Loucy (cell line): Measurements from ENCODE around the gene STOX1.

ENCODE experiments used
- H2AFZ ChIP-seq: fragments of 200-600 bp; sonication (generic); 2 replicates; pipeline ENCODE4 v1.6.0; 2016; ENCODE audit warnings: antibody characterized with exemption, mild to moderate bottlenecking, low read length, moderate library complexity
- H3F3A ChIP-seq: fragments of 200-600 bp; 2 replicates; pipeline ENCODE4 v1.6.0; 2016; ENCODE audit warnings: antibody characterized with exemption, low read depth, mild to moderate bottlenecking
- H3K27me3 ChIP-seq: fragments of 200-600 bp; sonication (generic); 2 replicates; pipeline ENCODE4 v1.6.1; 2014; ENCODE audit warnings: low read length, mild to moderate bottlenecking; ENCODE audit not compliant: insufficient read depth, poor library complexity, severe bottlenecking
- H3K36me3 ChIP-seq: fragments of 200-600 bp; sonication (generic); 2 replicates; pipeline ENCODE4 v1.6.1; 2016; ENCODE audit warnings: low read length; ENCODE audit not compliant: insufficient read depth
- H3K4me1 ChIP-seq: fragments of 200-600 bp; sonication (generic); 2 replicates; pipeline ENCODE4 v1.5.1; 2014; ENCODE audit warnings: low read length, mild to moderate bottlenecking; ENCODE audit not compliant: insufficient read depth, poor library complexity, severe bottlenecking
- H3K4me2 ChIP-seq: fragments of 200-600 bp; sonication (generic); 2 replicates; pipeline ENCODE4 v1.6.0; 2014; ENCODE audit warnings: antibody characterized with exemption, low read length, low read depth, mild to moderate bottlenecking; ENCODE audit not compliant: poor library complexity, severe bottlenecking
- H3K4me3 ChIP-seq: fragments of 200-600 bp; sonication (generic); 2 replicates; pipeline ENCODE4 v1.5.1; 2014; ENCODE audit warnings: low read length, mild to moderate bottlenecking, mixed read lengths; ENCODE audit not compliant: poor library complexity, severe bottlenecking
- H3K79me2 ChIP-seq: fragments of 200-600 bp; sonication (generic); 2 replicates; pipeline ENCODE4 v1.6.1; 2014; ENCODE audit warnings: low read length; ENCODE audit not compliant: insufficient read depth
- H3K9ac ChIP-seq: fragments of 200-600 bp; sonication (generic); 2 replicates; pipeline ENCODE4 v1.6.0; 2014; ENCODE audit warnings: mild to moderate bottlenecking, low read depth, low read length, moderate library complexity; ENCODE audit not compliant: poor library complexity, severe bottlenecking
- H3K9me2 ChIP-seq: fragments of 200-600 bp; sonication (generic); replicated peaks from 2 replicates; pipeline ENCODE4 v1.6.1; 2016; ENCODE audit warnings: low read depth, low read length, mixed read lengths
- H3K9me3 ChIP-seq: fragments of 200-600 bp; sonication (generic); 2 replicates; pipeline ENCODE4 v1.6.1; 2014; ENCODE audit warnings: mild to moderate bottlenecking, antibody characterized with exemption, low read length, low read depth; ENCODE audit not compliant: insufficient read depth
- H4K20me1 ChIP-seq: fragments of 200-600 bp; sonication (generic); 2 replicates; pipeline ENCODE4 v1.6.0; 2014; ENCODE audit warnings: antibody characterized with exemption, low read length, mild to moderate bottlenecking; ENCODE audit not compliant: insufficient read depth, poor library complexity, severe bottlenecking
- EZH2phosphoT487 ChIP-seq: fragments of 200-600 bp; IDR thresholded peaks from 2 replicates; pipeline ENCODE4 v1.6.1; 2018; ENCODE audit warnings: antibody characterized with exemption, mild to moderate bottlenecking, moderate library complexity, borderline replicate concordance
- TF ChIP-seq, protein P1 (sequence below): fragments of 200-600 bp; sonication (generic); conservative IDR thresholded peaks from 2 replicates; pipeline ENCODE4 v1.5.1; 2014; ENCODE audit warnings: mild to moderate bottlenecking, antibody characterized with exemption, low read length

The STOX1 gene

DNA sequence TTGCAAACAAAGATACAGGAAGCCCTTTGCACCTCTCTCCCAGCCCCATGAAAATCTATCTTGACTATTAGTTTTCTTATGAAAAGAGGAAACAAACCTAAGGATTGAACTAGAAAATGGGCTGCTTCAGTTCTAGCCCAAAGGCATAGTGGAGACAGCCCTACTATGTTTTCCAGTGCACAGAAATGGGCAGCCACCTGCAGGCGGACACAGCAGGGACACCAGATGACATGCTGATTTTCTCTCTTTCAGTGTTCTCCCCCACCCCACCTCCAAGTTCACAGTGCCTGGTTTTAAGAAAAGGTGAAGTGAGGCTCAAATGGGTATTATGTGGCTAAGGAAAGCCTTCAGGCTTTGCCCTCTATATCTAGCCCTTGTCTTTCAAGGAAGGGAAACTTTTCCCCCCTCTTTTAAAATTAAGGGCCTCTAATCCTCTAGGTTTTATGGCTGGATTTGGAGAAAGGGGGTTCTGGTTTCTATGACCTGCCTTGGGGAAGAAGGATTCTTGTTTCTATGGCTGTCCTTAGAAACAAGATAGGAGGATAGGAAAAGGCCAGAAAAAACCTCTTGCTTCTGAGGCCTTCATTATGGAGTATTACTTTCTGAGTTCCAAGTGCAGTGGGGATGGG lies 50.3 kb downstream of the STOX1 start:
- H3K9me3 ChIP-seq = no peaks in the 10 kb centered on the region
- no peaks in the 10 kb centered on the region for H3K4me1 ChIP-seq
- H3K4me3 ChIP-seq = no peak overlapping the region
- H3K9me2 ChIP-seq = no peaks in the 10 kb centered on the region
- H4K20me1 ChIP-seq = no peaks in the 10 kb centered on the region
- TF ChIP-seq EZH2phosphoT487 = no peak
- H2AFZ ChIP-seq = no peak overlapping the region
- H3F3A ChIP-seq = no peaks in the 10 kb centered on the region
- no peaks in the 10 kb centered on the region for H3K36me3 ChIP-seq
- no peak overlapping the region for H3K4me2 ChIP-seq
- H3K9ac ChIP-seq = no peak overlapping the region
- H3K79me2 ChIP-seq = no peaks in the 10 kb centered on the region
- H3K27me3 ChIP-seq = no peaks in the 10 kb centered on the region

DNA sequence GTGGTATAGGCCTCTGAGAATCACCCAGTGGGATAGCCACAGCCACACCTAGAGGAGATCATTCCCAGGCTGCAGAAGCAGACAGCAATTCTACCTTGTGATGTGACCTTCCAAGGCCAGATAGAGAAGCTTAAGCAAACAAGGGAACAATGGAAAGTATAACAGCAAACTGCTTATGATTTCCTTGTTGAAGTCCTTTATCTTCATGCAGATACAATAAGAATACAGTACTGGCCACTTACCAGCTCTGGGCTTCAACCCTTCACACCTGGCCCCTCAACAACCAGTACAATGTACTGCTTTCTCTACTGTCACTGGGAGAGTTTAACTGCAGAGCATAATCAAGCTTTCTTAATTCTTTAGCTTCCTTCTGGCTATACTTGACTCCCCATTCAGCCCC lies 51.2 kb downstream of the STOX1 start:
- no peaks in the 10 kb centered on the region for H3F3A ChIP-seq
- TF ChIP-seq EZH2phosphoT487 = no peak
- TF ChIP-seq, protein P1, sequence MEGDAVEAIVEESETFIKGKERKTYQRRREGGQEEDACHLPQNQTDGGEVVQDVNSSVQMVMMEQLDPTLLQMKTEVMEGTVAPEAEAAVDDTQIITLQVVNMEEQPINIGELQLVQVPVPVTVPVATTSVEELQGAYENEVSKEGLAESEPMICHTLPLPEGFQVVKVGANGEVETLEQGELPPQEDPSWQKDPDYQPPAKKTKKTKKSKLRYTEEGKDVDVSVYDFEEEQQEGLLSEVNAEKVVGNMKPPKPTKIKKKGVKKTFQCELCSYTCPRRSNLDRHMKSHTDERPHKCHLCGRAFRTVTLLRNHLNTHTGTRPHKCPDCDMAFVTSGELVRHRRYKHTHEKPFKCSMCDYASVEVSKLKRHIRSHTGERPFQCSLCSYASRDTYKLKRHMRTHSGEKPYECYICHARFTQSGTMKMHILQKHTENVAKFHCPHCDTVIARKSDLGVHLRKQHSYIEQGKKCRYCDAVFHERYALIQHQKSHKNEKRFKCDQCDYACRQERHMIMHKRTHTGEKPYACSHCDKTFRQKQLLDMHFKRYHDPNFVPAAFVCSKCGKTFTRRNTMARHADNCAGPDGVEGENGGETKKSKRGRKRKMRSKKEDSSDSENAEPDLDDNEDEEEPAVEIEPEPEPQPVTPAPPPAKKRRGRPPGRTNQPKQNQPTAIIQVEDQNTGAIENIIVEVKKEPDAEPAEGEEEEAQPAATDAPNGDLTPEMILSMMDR = no peak

DNA sequence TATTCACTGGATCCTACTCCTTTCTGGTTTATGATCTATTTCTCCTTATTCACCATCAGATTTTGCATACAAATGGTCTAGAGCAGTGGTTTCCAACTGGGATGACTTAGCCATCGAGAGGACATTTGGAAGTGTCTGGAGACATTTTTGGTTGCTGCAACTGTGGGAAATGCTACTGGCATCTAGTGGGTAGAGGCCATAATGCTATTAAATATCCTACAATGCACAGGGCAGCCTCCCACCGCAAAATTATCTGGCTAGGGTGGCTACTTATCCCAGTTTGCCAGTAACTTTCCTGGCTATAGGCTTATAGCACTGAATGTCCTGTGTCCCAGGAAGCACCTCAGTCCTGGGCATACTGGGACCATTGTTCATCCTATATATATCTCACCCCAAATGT lies 52.3 kb downstream of the STOX1 start:
- Histone ChIP-seq H3K9me2 (no peaks in the 10 kb centered on the region), H3K9me3 (no peaks in the 10 kb centered on the region), H3K4me2 (no peak overlapping the region), H3K27me3 (no peaks in the 10 kb centered on the region), H3F3A (no peaks in the 10 kb centered on the region), H3K36me3 (no peaks in the 10 kb centered on the region), H3K4me1 (no peaks in the 10 kb centered on the region), H3K9ac (no peak overlapping the region), H3K79me2 (no peaks in the 10 kb centered on the region), H3K4me3 (no peak overlapping the region), H2AFZ (no peak overlapping the region), H4K20me1 (no peaks in the 10 kb centered on the region)
- TF ChIP-seq, protein P1 = no peak
- no peak for TF ChIP-seq EZH2phosphoT487

More for the DNA sequence above, 51.2 kb downstream of the STOX1 start:
- no peak overlapping the region for H3K9ac ChIP-seq
- no peaks in the 10 kb centered on the region for H3K27me3 ChIP-seq
- H3K4me2 ChIP-seq = no peak overlapping the region
- no peaks in the 10 kb centered on the region for H4K20me1 ChIP-seq
- H3K36me3 ChIP-seq = no peaks in the 10 kb centered on the region
- H3K79me2 ChIP-seq = no peaks in the 10 kb centered on the region
- no peaks in the 10 kb centered on the region for H3K9me3 ChIP-seq
- H2AFZ ChIP-seq = no peak overlapping the region
- no peaks in the 10 kb centered on the region for H3K9me2 ChIP-seq
- H3K4me3 ChIP-seq = no peak overlapping the region
- H3K4me1 ChIP-seq = no peaks in the 10 kb centered on the region

DNA sequence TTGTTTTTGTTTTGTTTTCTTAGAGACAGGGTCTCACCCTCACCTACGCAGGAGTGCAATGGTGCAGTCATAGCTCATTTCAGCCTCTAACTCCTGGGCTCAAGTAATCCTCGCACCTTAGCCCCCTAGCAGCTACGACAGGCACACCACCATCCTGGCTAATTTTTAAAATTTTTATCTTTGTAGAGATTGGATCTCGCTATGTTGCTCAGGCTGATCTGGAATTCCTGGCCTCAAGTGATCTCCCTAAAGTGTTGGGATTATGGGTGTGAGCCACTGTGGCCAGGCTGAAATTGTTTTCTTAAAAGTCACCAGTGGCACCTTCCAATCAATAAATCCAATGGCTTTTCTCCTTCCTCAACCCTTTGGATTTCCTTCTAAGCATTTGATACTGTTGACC lies 52.9 kb downstream of the STOX1 start:
- H2AFZ ChIP-seq = no peak overlapping the region
- TF ChIP-seq EZH2phosphoT487 = no peak
- TF ChIP-seq, protein P1 = no peak
- no peaks in the 10 kb centered on the region for H3K27me3 ChIP-seq
- H4K20me1 ChIP-seq = no peaks in the 10 kb centered on the region
- no peaks in the 10 kb centered on the region for H3K36me3 ChIP-seq
- no peaks in the 10 kb centered on the region for H3F3A ChIP-seq
- H3K4me3 ChIP-seq = no peak overlapping the region
- H3K4me2 ChIP-seq = no peak overlapping the region
- H3K9me3 ChIP-seq = no peaks in the 10 kb centered on the region
- no peaks in the 10 kb centered on the region for H3K4me1 ChIP-seq
- H3K79me2 ChIP-seq = no peaks in the 10 kb centered on the region
- H3K9me2 ChIP-seq = no peaks in the 10 kb centered on the region
- H3K9ac ChIP-seq = no peak overlapping the region
